GM23338 (cell line): ENCODE results near the gene MTRF1L. TPM values are rescaled to one million over a fixed set of nuclear protein-coding genes. Genes with fewer than 3 reads are reported as not detected.

ENCODE experiments used
- ATAC-seq: fragments of 200-7000 bp; cut with Tn5 transposase; 3 replicates; pipeline ENCODE4 v1.9.1; 2020
- DNase-seq: peaks from one replicate; pipeline ENCODE4 v3.0.0-alpha.2; 2015; ENCODE audit warnings: low spot score
- H2AFZ ChIP-seq: fragments of 200-600 bp; sonication (generic); 2 replicates; pipeline ENCODE4 v1.8.0; 2016; ENCODE audit warnings: antibody characterized with exemption, mild to moderate bottlenecking, moderate library complexity
- H3F3A ChIP-seq: fragments of 200-600 bp; sonication (generic); replicated peaks from 2 replicates; pipeline ENCODE4 v1.8.0; 2017; ENCODE audit warnings: antibody characterized with exemption, mixed run types, low read depth
- H3K27ac ChIP-seq: fragments of 200-600 bp; sonication (generic); 2 replicates; pipeline ENCODE4 v1.6.1; 2016; ENCODE audit warnings: low read depth
- H3K27me3 ChIP-seq: fragments of 200-600 bp; sonication (generic); 2 replicates; pipeline ENCODE4 v1.8.0; 2016; ENCODE audit warnings: mild to moderate bottlenecking, mixed run types, moderate library complexity; ENCODE audit not compliant: insufficient read depth
- H3K36me3 ChIP-seq: fragments of 200-600 bp; sonication (generic); 2 replicates; pipeline ENCODE4 v1.8.0; 2016; ENCODE audit warnings: mild to moderate bottlenecking; ENCODE audit not compliant: insufficient read depth
- H3K4me1 ChIP-seq: fragments of 200-600 bp; sonication (generic); 2 replicates; pipeline ENCODE4 v1.8.0; 2016; ENCODE audit warnings: mild to moderate bottlenecking, moderate library complexity; ENCODE audit not compliant: insufficient read depth
- H3K4me2 ChIP-seq: fragments of 200-600 bp; sonication (generic); 2 replicates; pipeline ENCODE4 v1.7.1; 2017; ENCODE audit warnings: mixed run types
- H3K4me3 ChIP-seq: fragments of 200-600 bp; sonication (generic); 2 replicates; pipeline ENCODE4 v1.6.1; 2016; ENCODE audit warnings: mixed run types
- H3K79me2 ChIP-seq: fragments of 200-600 bp; sonication (generic); replicated peaks from 2 replicates; pipeline ENCODE4 v1.8.0; 2017; ENCODE audit warnings: mild to moderate bottlenecking; ENCODE audit not compliant: insufficient read depth
- H3K9me2 ChIP-seq: fragments of 200-600 bp; sonication (generic); 2 replicates; pipeline ENCODE4 v1.8.0; 2017; ENCODE audit not compliant: insufficient read depth
- H4K20me1 ChIP-seq: fragments of 200-600 bp; sonication (generic); replicated peaks from 2 replicates; pipeline ENCODE4 v1.8.0; 2017; ENCODE audit warnings: mild to moderate bottlenecking; ENCODE audit not compliant: insufficient read depth
- H3K27ac Mint-ChIP-seq: 2 replicates; pipeline ENCODE4 v1.8.0; 2020; ENCODE audit warnings: inconsistent platforms, mild to moderate bottlenecking, moderate library complexity, mixed read lengths
- H3K27me3 Mint-ChIP-seq: 3 replicates; pipeline ENCODE4 v1.8.0; 2022; ENCODE audit warnings: low read depth, mild to moderate bottlenecking, moderate library complexity, mixed read lengths, inconsistent platforms; ENCODE audit not compliant: insufficient read depth, poor library complexity
- H3K36me3 Mint-ChIP-seq: 3 replicates; pipeline ENCODE4 v1.8.0; 2021; ENCODE audit warnings: low read depth, mild to moderate bottlenecking, inconsistent platforms, moderate library complexity, mixed read lengths
- H3K4me1 Mint-ChIP-seq: 3 replicates; pipeline ENCODE4 v1.8.0; 2020; ENCODE audit warnings: mild to moderate bottlenecking, inconsistent platforms, mixed read lengths
- H3K4me3 Mint-ChIP-seq: 3 replicates; pipeline ENCODE4 v1.8.0; 2021; ENCODE audit warnings: moderate library complexity, mild to moderate bottlenecking, inconsistent platforms, mixed read lengths
- H3K9me3 Mint-ChIP-seq: 3 replicates; pipeline ENCODE4 v1.8.0; 2020; ENCODE audit warnings: moderate library complexity, mild to moderate bottlenecking, inconsistent platforms, mixed read lengths
- CTCF ChIP-seq, 2 experiments: fragments of 200-600 bp in 1 of 2; sonication (generic) in 1 of 2; conservative IDR thresholded peaks; 2 replicates each; pipeline versions ENCODE4 v1.5.1 to v1.6.1; 2016 to 2017; ENCODE audit warnings: antibody characterized with exemption in 2 of 2, low read depth in 2 of 2, mild to moderate bottlenecking in 2 of 2, moderate library complexity in 1 of 2
- ETS1 ChIP-seq: IDR thresholded peaks from 2 replicates; pipeline ENCODE4 v1.6.1; 2016; ENCODE audit warnings: antibody characterized with exemption
- EZH2 ChIP-seq: fragments of 200-600 bp; sonication (generic); IDR thresholded peaks from one replicate; pipeline ENCODE4 v1.8.0; 2017; ENCODE audit warnings: antibody characterized with exemption, mild to moderate bottlenecking, low read depth; ENCODE audit not compliant: unreplicated experiment
- NANOG ChIP-seq: IDR thresholded peaks from 2 replicates; pipeline ENCODE4 v1.6.1; 2016; ENCODE audit warnings: antibody characterized with exemption, borderline replicate concordance
- POLR2AphosphoS5 ChIP-seq: IDR thresholded peaks from 2 replicates; pipeline ENCODE4 v1.6.1; 2016; ENCODE audit warnings: antibody characterized with exemption, low read depth
- REST ChIP-seq: IDR thresholded peaks from one replicate; pipeline ENCODE4 v1.6.1; 2018; ENCODE audit warnings: antibody characterized with exemption; ENCODE audit not compliant: unreplicated experiment
- ZNF114 ChIP-seq: fragments of 250-450 bp; sonication (Bioruptor Pico); IDR thresholded peaks from 2 replicates; pipeline ENCODE4 v1.5.0; 2020; ENCODE audit warnings: mild to moderate bottlenecking, moderate library complexity
- polyA plus RNA-seq: library from polyadenylated mRNA; unstranded; fragments of >200 nt; fragmentation: Nextera tagmentation; extraction: Ambion mirVana; gene quantifications from 2 replicates; pipeline ENCODE4 v1.2.1, GENCODE V29; 2016
- total RNA-seq: library from RNA; depleted of rRNA; stranded (reverse); fragments of >200 nt; shearing (Covaris generic); gene quantifications from 2 replicates; pipeline ENCODE4 v1.2.3, GENCODE V29; 2014

Gene MTRF1L
- total and polyA plus RNA-seq, 2 experiments from 2014 or later = 20.5 to 28.3 TPM

GRCh38 chr6:153024709-153025017, 22.2 kb upstream of the MTRF1L start (continued):
- TF ChIP-seq EZH2 (no peak), ZNF114 (CRISPR knock-in tag) (no peak)

GRCh38 chr6:153023977-153024708, 21.6 kb upstream of the MTRF1L start:
- H3K4me2 ChIP-seq = no peak overlapping the region
- no peaks in the 10 kb centered on the region for H3K36me3 Mint-ChIP-seq
- no peak overlapping the region for H3K4me3 Mint-ChIP-seq
- H3K79me2 ChIP-seq = no peaks in the 10 kb centered on the region
- no peak overlapping the region for H3K4me3 ChIP-seq
- no peaks in the 10 kb centered on the region for H3K36me3 ChIP-seq
- H3K27ac Mint-ChIP-seq = no peak overlapping the region
- no peaks in the 10 kb centered on the region for H4K20me1 ChIP-seq
- H3K9me3 Mint-ChIP-seq = no peaks in the 10 kb centered on the region
- H3K27ac ChIP-seq = no peak overlapping the region
- ATAC-seq (peak; percentile 99), DNase-seq (peak; percentile 87)
- H3K9me2 ChIP-seq = no peaks in the 10 kb centered on the region
- H3K4me1 ChIP-seq = no peaks in the 10 kb centered on the region
- TF ChIP-seq POLR2AphosphoS5 = no peak
- peak; percentile 82 to 87 for TF ChIP-seq CTCF (conservative IDR thresholded peaks at IDR 0.05; ENCODE audit: low read depth in 2 of 2)
- no peaks in the 10 kb centered on the region for H3F3A ChIP-seq
- H3K27me3 Mint-ChIP-seq = no peaks in the 10 kb centered on the region
- H2AFZ ChIP-seq = no peak overlapping the region
- no peaks in the 10 kb centered on the region; the same call in 2 of the 3 replicates for H3K4me1 Mint-ChIP-seq
- no peaks in the 10 kb centered on the region for H3K27me3 ChIP-seq

- Histone ChIP-seq H3K27me3 (no peaks in the 10 kb centered on the region), H3K4me3 (no peak overlapping the region), H3K79me2 (no peaks in the 10 kb centered on the region), H3K27ac (no peak overlapping the region), H3K36me3 (no peaks in the 10 kb centered on the region), H3F3A (no peaks in the 10 kb centered on the region), H3K4me2 (no peak overlapping the region), H4K20me1 (no peaks in the 10 kb centered on the region), H2AFZ (no peak overlapping the region), H3K4me1 (no peaks in the 10 kb centered on the region), H3K9me2 (no peaks in the 10 kb centered on the region)
- H3K4me3 Mint-ChIP-seq = no peak overlapping the region
- H3K27me3 Mint-ChIP-seq = no peaks in the 10 kb centered on the region
- H3K4me1 Mint-ChIP-seq = no peaks in the 10 kb centered on the region
- no peaks in the 10 kb centered on the region for H3K36me3 Mint-ChIP-seq
- no peaks in the 10 kb centered on the region; the same call in 2 of the 3 replicates for H3K9me3 Mint-ChIP-seq
- DNase-seq (no peak), ATAC-seq (no peak)
- no peak overlapping the region for H3K27ac Mint-ChIP-seq
- TF ChIP-seq REST = no peak
- TF ChIP-seq ETS1 = no peak
- no peak for TF ChIP-seq NANOG
These were observed 15.8 kb upstream of the MTRF1L start for GRCh38 chr6:153018355-153018754.
